IMR-90 (cell line): ENCODE data around the gene GSTT2. TPM values are rescaled to one million over a fixed set of nuclear protein-coding genes. Genes with fewer than 3 reads are reported as not detected.
"Not testable (repeated sequence)": the region's sequence is repeated elsewhere in the genome, so short reads cannot be mapped to it uniquely, and the experiment has no call there.

ENCODE experiments used
- ATAC-seq: fragments of 200-7000 bp; cut with Tn5 transposase; 2 replicates; pipeline ENCODE4 v1.9.1; 2020; ENCODE audit warnings: low read depth, mild to moderate bottlenecking, moderate library complexity
- BruUV-seq: library from RNA; stranded (reverse); fragments of 400-500 nt; replicated peaks from 2 replicates; lab custom pipeline; 2021; lab: Mats Ljungman, UMichigan
- CTCF ChIA-PET: fragments of 300-600 bp; formaldehyde crosslinking; extraction: SDS; loops from one replicate; lab custom pipeline; 2021; ENCODE audit warnings: antibody characterized with exemption; lab: Yijun Ruan, JAX
- POLR2A ChIA-PET: fragments of 300-600 bp; sonication (Branson Sonifier 250); formaldehyde crosslinking; loops from one replicate; lab custom pipeline; 2022; ENCODE audit warnings: antibody characterized with exemption; ENCODE audit not compliant: unreplicated experiment; lab: Charles Lee
- DNase-seq: peaks from one replicate; pipeline ENCODE4 v3.0.0; 2013
- H2AFZ ChIP-seq: replicated peaks from 2 replicates; pipeline ENCODE3; 2013; ENCODE audit warnings: low read length, mild to moderate bottlenecking; ENCODE audit not compliant: poor library complexity
- H2AK5ac ChIP-seq: 2 replicates; pipeline ENCODE4 v1.6.1; 2013; ENCODE audit warnings: low read depth, low read length, inconsistent platforms
- H2AK9ac ChIP-seq: replicated peaks from 2 replicates; pipeline ENCODE3; 2013; ENCODE audit warnings: mild to moderate bottlenecking, low read depth, low read length, moderate library complexity; ENCODE audit not compliant: poor library complexity
- H2BK120ac ChIP-seq: 2 replicates; pipeline ENCODE4 v1.6.1; 2013; ENCODE audit warnings: low read depth, low read length, inconsistent platforms
- H2BK15ac ChIP-seq: 3 replicates; pipeline ENCODE4 v1.6.1; 2013; ENCODE audit warnings: low read depth, low read length, inconsistent platforms
- H2BK20ac ChIP-seq: 2 replicates; pipeline ENCODE4 v1.6.1; 2013; ENCODE audit warnings: low read depth, mild to moderate bottlenecking, inconsistent platforms, low read length, moderate library complexity
- H2BK5ac ChIP-seq: 2 replicates; pipeline ENCODE4 v1.6.1; 2013; ENCODE audit warnings: mild to moderate bottlenecking, low read depth, low read length, inconsistent platforms; ENCODE audit not compliant: poor library complexity, severe bottlenecking
- H3K14ac ChIP-seq: replicated peaks from 2 replicates; pipeline ENCODE4 v1.6.1; 2013; ENCODE audit warnings: low read depth, low read length, inconsistent platforms
- H3K18ac ChIP-seq: 2 replicates; pipeline ENCODE4 v1.6.1; 2013; ENCODE audit warnings: low read depth, low read length, control low read depth
- H3K23ac ChIP-seq: 2 replicates; pipeline ENCODE4 v1.6.1; 2013; ENCODE audit warnings: low read depth, low read length, inconsistent platforms
- H3K27ac ChIP-seq: 2 replicates; pipeline ENCODE4 v1.5.1; 2013; ENCODE audit warnings: mild to moderate bottlenecking, control low read depth, low read length; ENCODE audit not compliant: insufficient read depth
- H3K27me3 ChIP-seq: 2 replicates; pipeline ENCODE4 v1.6.1; 2013; ENCODE audit warnings: low read length; ENCODE audit not compliant: control insufficient read depth, insufficient read depth
- H3K36me3 ChIP-seq: 2 replicates; pipeline ENCODE4 v1.6.1; 2013; ENCODE audit warnings: low read length, mixed read lengths; ENCODE audit not compliant: control insufficient read depth, insufficient read depth
- H3K4ac ChIP-seq: 2 replicates; pipeline ENCODE4 v1.6.1; 2013; ENCODE audit warnings: low read depth, low read length, inconsistent platforms
- H3K4me1 ChIP-seq: 2 replicates; pipeline ENCODE4 v1.6.1; 2013; ENCODE audit warnings: low read length, mixed read lengths; ENCODE audit not compliant: control insufficient read depth, insufficient read depth
- H3K4me2 ChIP-seq: 2 replicates; pipeline ENCODE4 v1.6.1; 2013; ENCODE audit warnings: low read depth, mild to moderate bottlenecking, control low read depth, low read length, moderate library complexity
- H3K4me3 ChIP-seq: 2 replicates; pipeline ENCODE4 v1.5.1; 2013; ENCODE audit warnings: low read depth, mild to moderate bottlenecking, control low read depth, low read length, moderate library complexity; ENCODE audit not compliant: insufficient read depth
- H3K56ac ChIP-seq: 2 replicates; pipeline ENCODE4 v1.6.1; 2013; ENCODE audit warnings: low read length, inconsistent platforms; ENCODE audit not compliant: insufficient read depth; ENCODE audit errors: extremely low read depth
- H3K79me1 ChIP-seq, 2 experiments: 2 replicates each; pipeline ENCODE4 v1.6.1; 2013; ENCODE audit warnings: low read length in 2 of 2, inconsistent platforms in 1 of 2, low read depth in 1 of 2
- H3K9ac ChIP-seq: 2 replicates; pipeline ENCODE4 v1.6.1; 2013; ENCODE audit warnings: low read depth, low read length, control low read depth
- H3K9me1 ChIP-seq: 2 replicates; pipeline ENCODE4 v1.6.1; 2013; ENCODE audit warnings: low read length, inconsistent platforms; ENCODE audit not compliant: insufficient read depth
- H3K9me3 ChIP-seq: 2 replicates; pipeline ENCODE4 v1.6.1; 2013; ENCODE audit warnings: low read length; ENCODE audit not compliant: control insufficient read depth, insufficient read depth
- H4K20me1 ChIP-seq: 2 replicates; pipeline ENCODE4 v1.6.1; 2013; ENCODE audit warnings: low read length, inconsistent platforms; ENCODE audit not compliant: insufficient read depth
- H4K5ac ChIP-seq: 2 replicates; pipeline ENCODE4 v1.6.1; 2013; ENCODE audit warnings: mild to moderate bottlenecking, low read depth, low read length, control low read depth
- H4K8ac ChIP-seq, 2 experiments: 2 replicates each; pipeline ENCODE4 v1.6.1; 2013; ENCODE audit warnings: low read depth in 2 of 2, low read length in 2 of 2, control low read depth in 1 of 2, inconsistent platforms in 1 of 2
- H4K91ac ChIP-seq: 2 replicates; pipeline ENCODE4 v1.6.1; 2013; ENCODE audit warnings: low read depth, low read length, inconsistent platforms; ENCODE audit not compliant: insufficient read depth
- WGBS, 2 experiments: methylation state at CpG; one replicate each; pipeline versions ENCODE4 v1.1.5 to v1.1.7; 2013; ENCODE audit warnings: missing lambda C conversion rate in 2 of 2; ENCODE audit not compliant: insufficient read length in 1 of 2; ENCODE audit errors: extremely low coverage in 2 of 2; 5-methylcytosine and 5-hydroxymethylcytosine counted together
- dilution Hi-C: fragments of 300-500 bp; cut with HindIII; formaldehyde crosslinking; loops from one replicate; pipeline ENCODE4 v1.14.3; 2018; ENCODE audit warnings: low sequenced_read_pairs; ENCODE audit not compliant: unreplicated experiment
- in situ Hi-C: fragments of 300-500 bp; cut with MboI; formaldehyde crosslinking; loops from 3 replicates; pipeline ENCODE4 v1.14.3; 2019; ENCODE audit warnings: low sequenced_read_pairs, inconsistent platforms, mixed read lengths
- intact Hi-C: fragments of 100-400 bp; cut with micrococcal nuclease; formaldehyde crosslinking; loops from 2 replicates; pipeline ENCODE4 v1.10.0; 2022
- polyA plus RNA-seq, 3 experiments: library from polyadenylated mRNA; depleted of rRNA; stranded (reverse); fragments of >200 nt; gene quantifications; 2 replicates each; pipeline ENCODE4 v1.2.3, GENCODE V29; 2012; ENCODE audit warnings: low replicate concordance in 1 of 3
- total RNA-seq: library from RNA; depleted of rRNA; stranded (reverse); fragments of >200 nt; gene quantifications from 2 replicates; pipeline ENCODE4 v1.2.3, GENCODE V29; 2012
- TF ChIP-seq, protein P1 (sequence below): fragments of 150-350 bp; IDR thresholded peaks from 2 replicates; pipeline ENCODE4 v1.6.1; 2017; ENCODE audit warnings: mild to moderate bottlenecking, antibody characterized with exemption, low read length, low read depth

Gene GSTT2
- total and polyA plus RNA-seq, 2 of the 4 experiments (the other 2 are of a cell fraction) = 1.4 to 6.9 TPM

DNA sequence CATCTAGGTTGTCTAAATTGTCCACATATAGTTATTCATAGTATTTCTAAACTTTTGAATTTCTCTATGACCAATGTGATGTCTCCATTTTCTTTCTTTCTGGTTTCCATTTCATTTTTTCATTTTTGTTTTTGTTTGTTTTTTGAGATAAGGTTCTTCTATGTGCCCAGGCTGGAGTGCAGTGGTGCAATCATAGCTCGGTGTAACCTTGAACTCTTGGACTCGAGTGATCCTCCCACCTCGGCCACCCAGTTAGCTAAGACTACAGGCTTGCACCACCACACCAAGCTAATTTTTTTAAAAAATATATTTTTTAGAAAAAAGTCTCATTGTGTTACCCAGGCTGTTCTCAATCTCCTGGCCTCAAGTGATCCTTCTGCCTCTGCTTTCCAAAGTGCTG, 17.2 kb downstream of the GSTT2 start:
- H4K20me1 ChIP-seq = no peaks in the 10 kb centered on the region
- no peaks in the 10 kb centered on the region for H3K9me3 ChIP-seq
- no peaks in the 10 kb centered on the region for H3K4me1 ChIP-seq
- intact Hi-C loops (no loop called here), dilution Hi-C loops (no loop called here), in situ Hi-C loops (loop anchor here (5.0 kb wide), 1 partner anchor 175 kb away; no protein-coding TSS in a partner anchor)
- no peaks in the 10 kb centered on the region for H3K36me3 ChIP-seq
- POLR2A ChIA-PET = no interaction called here
- H4K91ac ChIP-seq = no peak overlapping the region
- H3K27me3 ChIP-seq = no peaks in the 10 kb centered on the region
- H3K14ac ChIP-seq = no peak overlapping the region
- H2BK5ac ChIP-seq = no peak overlapping the region
- H3K4ac ChIP-seq = no peak overlapping the region
- H4K5ac ChIP-seq = no peak overlapping the region
- H2BK15ac ChIP-seq = no peak overlapping the region
- no CpG with 5 or more reads among the region's 3 CpGs for WGBS, 2 experiments
- H3K23ac ChIP-seq = no peak overlapping the region
- H3K4me2 ChIP-seq = no peak overlapping the region
- no peak overlapping the region for H3K9ac ChIP-seq
- no peak overlapping the region for H2AK5ac ChIP-seq
- TF ChIP-seq, protein P1, sequence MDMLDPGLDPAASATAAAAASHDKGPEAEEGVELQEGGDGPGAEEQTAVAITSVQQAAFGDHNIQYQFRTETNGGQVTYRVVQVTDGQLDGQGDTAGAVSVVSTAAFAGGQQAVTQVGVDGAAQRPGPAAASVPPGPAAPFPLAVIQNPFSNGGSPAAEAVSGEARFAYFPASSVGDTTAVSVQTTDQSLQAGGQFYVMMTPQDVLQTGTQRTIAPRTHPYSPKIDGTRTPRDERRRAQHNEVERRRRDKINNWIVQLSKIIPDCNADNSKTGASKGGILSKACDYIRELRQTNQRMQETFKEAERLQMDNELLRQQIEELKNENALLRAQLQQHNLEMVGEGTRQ = no peak
- no peak overlapping the region for H3K18ac ChIP-seq
- H2BK20ac ChIP-seq = no peak overlapping the region
- no peak overlapping the region for H3K27ac ChIP-seq
- no peak overlapping the region for H2AK9ac ChIP-seq
- H3K9me1 ChIP-seq = no peaks in the 10 kb centered on the region
- ATAC-seq (no peak), DNase-seq (no peak)
- no peak overlapping the region for H2AFZ ChIP-seq
- no peaks in the 10 kb centered on the region for H3K79me1 ChIP-seq
- no peak overlapping the region for H4K8ac ChIP-seq
- H3K4me3 ChIP-seq = no peak overlapping the region
- CTCF ChIA-PET = interaction anchor here (0.7 kb wide), 1 partner anchor 1391 kb away, joined by 3 read pairs; no protein-coding TSS in a partner anchor
- no peak overlapping the region for H2BK120ac ChIP-seq
- no peak overlapping the region for H3K56ac ChIP-seq
- no TSS peak for BruUV-seq

DNA sequence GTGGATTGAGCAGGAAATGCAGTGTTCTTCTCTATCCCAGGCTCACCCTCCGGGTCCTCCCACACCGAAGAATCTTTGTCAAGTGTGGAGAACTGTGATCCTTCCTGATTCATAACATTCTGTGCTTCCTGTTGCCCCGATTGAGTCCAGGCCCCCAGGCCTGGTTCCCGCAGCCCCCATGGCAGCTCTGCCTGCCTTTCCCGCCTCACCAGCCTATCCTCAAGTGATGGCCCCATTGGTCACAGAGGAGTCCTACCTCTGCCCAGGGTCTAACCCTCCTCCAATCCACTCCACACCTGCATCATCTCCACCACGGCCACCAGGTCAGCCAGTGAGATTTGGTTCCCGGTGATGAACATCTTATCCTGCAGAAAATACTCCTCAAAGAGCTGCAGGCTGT, 19.8 kb downstream of the GSTT2 start:
- H3K4me2 ChIP-seq, H2AK5ac ChIP-seq, H4K91ac ChIP-seq, ATAC-seq, H3K79me1 ChIP-seq, H3K23ac ChIP-seq, H3K27ac ChIP-seq, POLR2A ChIA-PET, H4K5ac ChIP-seq, H3K4me1 ChIP-seq, H3K18ac ChIP-seq, H4K8ac ChIP-seq, H3K9ac ChIP-seq, H3K9me3 ChIP-seq, H3K36me3 ChIP-seq, H3K9me1 ChIP-seq, H4K20me1 ChIP-seq, CTCF ChIA-PET, H3K14ac ChIP-seq, H2AK9ac ChIP-seq, H2AFZ ChIP-seq, BruUV-seq, intact Hi-C loops, H2BK120ac ChIP-seq, H3K56ac ChIP-seq, dilution Hi-C loops, DNase-seq, H2BK5ac ChIP-seq, H3K4me3 ChIP-seq, H2BK20ac ChIP-seq, H3K4ac ChIP-seq, H2BK15ac ChIP-seq, H3K27me3 ChIP-seq: not testable (repeated sequence)
- WGBS, 2 experiments = 82% methylated on average over 3 of the region's 7 CpGs; no CpG with 5 or more reads in 1 of the 2 experiments
- in situ Hi-C loops = loop anchor here (5.0 kb wide), 1 partner anchor 173 kb away; no protein-coding TSS in a partner anchor
